ENCODE results near the gene SCYL2.
"Not testable (repeated sequence)": the region's sequence is repeated elsewhere in the genome, so short reads cannot be mapped to it uniquely, and the experiment has no call there.

SCYL2 gene, protein sequence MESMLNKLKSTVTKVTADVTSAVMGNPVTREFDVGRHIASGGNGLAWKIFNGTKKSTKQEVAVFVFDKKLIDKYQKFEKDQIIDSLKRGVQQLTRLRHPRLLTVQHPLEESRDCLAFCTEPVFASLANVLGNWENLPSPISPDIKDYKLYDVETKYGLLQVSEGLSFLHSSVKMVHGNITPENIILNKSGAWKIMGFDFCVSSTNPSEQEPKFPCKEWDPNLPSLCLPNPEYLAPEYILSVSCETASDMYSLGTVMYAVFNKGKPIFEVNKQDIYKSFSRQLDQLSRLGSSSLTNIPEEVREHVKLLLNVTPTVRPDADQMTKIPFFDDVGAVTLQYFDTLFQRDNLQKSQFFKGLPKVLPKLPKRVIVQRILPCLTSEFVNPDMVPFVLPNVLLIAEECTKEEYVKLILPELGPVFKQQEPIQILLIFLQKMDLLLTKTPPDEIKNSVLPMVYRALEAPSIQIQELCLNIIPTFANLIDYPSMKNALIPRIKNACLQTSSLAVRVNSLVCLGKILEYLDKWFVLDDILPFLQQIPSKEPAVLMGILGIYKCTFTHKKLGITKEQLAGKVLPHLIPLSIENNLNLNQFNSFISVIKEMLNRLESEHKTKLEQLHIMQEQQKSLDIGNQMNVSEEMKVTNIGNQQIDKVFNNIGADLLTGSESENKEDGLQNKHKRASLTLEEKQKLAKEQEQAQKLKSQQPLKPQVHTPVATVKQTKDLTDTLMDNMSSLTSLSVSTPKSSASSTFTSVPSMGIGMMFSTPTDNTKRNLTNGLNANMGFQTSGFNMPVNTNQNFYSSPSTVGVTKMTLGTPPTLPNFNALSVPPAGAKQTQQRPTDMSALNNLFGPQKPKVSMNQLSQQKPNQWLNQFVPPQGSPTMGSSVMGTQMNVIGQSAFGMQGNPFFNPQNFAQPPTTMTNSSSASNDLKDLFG

DNA sequence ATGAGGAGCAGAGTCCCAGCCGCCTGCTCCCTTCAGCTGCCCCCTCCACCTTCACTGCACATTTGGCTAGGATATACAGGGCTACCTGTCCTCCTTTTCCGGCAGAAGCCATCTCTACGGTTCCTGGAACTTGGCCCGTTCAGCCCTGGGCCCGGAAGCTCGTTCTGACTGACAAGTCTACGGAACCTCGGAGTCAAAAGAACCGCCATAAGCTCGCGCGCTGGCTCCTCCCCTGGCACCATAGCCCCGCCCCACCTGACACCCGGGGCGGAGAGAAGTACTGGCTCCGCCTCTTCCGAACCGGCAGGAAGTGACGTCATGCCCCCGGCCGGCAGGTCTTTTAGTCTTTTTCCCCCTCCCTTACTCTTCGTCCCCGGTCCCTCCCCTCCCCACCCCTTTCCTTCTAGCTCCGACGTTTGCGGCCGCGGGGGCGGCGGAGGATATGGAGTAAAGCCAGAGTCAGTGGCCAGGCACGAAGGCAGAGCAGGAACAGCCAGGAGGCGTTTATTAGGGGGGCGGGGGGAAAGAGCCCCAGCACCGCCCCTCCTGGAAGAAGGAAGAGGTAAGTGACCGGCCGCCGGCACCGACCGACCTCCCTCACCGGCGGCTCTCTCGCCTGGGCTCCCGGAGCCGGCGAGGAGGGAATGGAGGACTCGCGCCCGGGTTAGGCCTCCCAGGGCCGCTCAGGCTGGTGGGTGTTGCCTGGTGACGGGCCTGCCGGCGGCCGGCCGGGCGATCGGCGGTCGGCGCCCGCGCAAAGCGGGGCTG is at the start of gene SCYL2, which contains the start of gene DEPDC4:
Gene SCYL2 (plus strand): TSS at position 343 of the 768 bp plus-strand sequence. CDS start 15,794 bp downstream, outside the sequence.
Gene DEPDC4 (minus strand): TSS at position 245 of the 768 bp plus-strand sequence. CDS start 3 bp downstream, at position 242.
- DNase-seq = peak; percentile 94

DNA sequence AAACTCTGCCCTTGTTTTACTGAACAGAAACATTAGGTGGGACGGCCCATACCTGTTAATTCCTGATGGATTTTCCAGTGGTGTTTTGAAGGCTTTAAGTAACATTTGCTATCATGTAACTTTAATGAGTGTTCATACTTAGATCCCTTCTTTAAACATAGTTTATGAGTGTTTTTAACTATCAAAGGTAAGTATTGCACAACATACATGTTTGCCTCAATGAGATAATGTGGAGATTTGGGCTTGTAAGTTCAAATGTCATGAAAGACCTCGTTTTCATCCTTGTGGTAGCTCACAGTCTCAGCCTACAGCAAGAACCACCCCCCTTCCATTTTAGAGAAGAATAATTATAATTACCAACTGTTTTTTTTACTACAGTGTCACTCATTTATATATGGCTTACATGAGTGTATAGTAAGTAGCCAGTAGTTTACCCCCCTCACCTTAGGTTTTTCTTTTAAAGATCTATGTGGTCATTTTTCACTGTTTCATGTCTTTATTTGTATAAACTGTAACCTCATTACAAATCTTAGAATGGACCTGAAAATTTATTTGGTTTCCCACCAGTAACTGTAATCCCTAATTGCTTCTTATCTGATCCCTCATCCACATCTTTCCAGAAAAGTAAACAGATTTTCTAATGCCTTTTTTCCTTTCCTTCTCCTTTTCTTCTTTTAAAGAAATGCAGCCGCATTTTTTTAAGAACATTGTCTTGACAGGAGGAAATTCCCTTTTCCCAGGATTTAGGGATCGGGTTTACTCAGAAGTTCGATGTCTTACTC is 47.5 kb upstream of the SCYL2 start:
- no peak for DNase-seq

DNA sequence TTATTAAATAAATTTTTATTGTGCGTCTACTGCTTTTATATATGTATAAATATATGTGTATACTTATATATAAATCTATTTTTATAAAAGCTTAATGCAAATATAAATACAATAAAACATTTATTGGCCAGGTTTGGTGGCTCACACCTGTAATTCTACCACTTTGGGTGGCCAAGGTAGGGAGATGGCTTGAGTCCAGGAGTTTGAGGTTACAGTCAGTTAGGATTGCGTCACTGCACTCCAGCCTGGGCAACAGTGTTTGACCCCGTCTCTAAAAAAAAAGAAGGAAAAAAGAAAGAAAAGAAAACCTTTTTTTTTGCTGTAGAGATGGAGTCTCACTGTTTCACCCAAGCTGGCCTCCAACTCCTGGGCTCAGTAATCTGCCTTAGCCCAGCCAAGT is 45.5 kb upstream of the SCYL2 start:
- no peak for DNase-seq

DNA sequence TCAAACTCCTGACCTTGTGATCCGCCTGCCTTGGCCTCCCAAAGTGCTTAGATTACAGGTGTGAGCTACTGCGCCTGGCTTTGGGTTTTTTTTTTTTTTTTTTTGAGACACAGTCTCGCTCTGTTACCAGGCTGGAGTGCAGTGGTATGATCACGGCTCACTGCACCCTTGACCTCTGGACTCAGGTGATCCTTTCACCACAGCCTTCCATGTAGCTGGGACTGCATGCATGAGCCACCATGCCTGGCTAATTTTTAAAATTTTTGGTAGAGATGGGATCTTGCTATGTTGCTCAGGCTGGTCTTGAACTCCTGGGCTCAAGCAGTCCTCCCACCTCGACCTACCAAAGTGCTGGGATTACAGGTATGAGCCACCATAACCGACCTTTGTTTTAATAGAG is 44.8 kb upstream of the SCYL2 start:
- not testable (repeated sequence) for DNase-seq

GRCh38 chr12:100225491-100225890 is 41.5 kb upstream of the SCYL2 start:
- no peak for DNase-seq

- DNase-seq = no peak
These were observed 37.8 kb upstream of the SCYL2 start for GRCh38 chr12:100229036-100229635.

GRCh38 chr12:100229876-100230275 is 37.1 kb upstream of the SCYL2 start:
- DNase-seq = no peak

GRCh38 chr12:100231873-100232272 is 35.1 kb upstream of the SCYL2 start:
- not testable (repeated sequence) for DNase-seq

DNA sequence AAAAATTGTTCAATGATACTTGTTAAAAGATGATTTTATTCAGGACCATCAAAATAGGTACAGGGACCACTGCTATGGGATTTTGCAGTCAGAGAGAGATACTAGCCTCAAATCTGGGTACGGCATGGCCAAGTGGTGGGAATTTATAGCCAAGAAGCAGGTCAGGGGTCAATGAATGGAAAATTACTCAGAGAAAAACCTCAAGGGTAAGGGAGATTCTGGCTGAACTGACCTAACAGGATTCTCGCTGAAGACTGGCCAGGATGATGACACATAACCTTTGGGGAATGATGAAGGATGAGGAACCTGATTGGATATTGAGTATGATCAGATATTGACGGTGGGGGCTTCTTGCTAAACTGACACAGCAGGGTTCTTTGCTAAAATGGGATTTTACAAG is 32.8 kb upstream of the SCYL2 start:
- DNase-seq = no peak

GRCh38 chr12:100234591-100235304 is 32.2 kb upstream of the SCYL2 start:
- DNase-seq = peak; percentile 34

- no peak for DNase-seq
These were observed 28.2 kb upstream of the SCYL2 start for GRCh38 chr12:100238801-100239200.

DNA sequence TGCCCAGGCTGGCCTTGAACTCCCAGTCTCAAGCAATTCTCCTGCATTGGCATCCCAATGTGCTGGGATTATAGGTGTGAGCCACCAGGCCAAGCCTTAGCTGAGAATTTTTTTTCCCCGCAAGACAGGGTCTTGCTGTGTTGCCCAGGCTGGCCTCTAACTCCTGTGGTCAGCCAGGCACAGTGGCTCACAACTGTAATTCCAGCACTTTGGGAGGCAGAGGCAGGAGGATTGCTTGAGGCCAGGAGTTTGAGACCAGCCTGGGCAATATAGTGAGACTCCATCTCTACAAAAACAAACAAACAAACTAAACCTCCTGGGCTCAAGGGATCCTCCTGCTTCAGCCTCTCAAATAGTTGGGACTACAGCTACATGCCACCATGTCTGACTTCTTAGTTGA is 27.4 kb upstream of the SCYL2 start:
- DNase-seq = no peak

DNA sequence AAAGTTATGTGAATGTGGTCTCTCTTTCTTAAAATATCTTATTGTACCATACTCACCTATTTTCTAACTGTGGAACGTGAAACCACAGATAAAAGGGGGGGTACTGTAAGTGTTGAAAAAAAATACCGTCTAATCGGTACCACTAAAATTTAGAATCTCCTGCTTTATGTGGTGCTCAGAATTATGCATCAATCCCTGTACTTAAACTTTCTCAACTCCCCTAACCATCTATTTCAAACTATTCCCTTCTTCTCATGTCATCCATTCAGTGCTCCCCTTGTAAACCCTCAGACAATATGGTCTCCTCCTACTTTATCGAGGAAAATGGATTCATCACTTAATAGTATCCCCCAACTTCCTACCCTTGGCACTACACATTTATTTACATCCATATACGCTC is 23.8 kb upstream of the SCYL2 start:
- DNase-seq = no peak

DNA sequence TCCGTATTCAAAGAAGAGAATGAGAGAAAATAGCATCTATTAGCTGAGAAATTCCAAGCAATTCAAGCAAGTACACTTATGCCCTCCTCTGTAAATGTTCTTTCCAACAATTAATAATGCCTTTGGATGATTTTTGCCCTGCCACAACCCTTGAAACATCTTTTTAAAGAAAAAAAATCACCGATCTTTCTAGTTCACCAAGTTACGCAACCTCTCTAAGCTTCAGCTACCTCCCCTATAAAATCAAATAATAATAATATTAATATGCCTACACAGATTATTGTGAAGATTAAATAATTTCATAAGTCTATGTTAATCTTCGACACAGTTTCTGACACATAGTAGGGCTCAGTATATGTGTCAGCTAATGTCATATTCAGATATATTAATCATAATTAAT is 19.2 kb upstream of the SCYL2 start:
- DNase-seq = no peak

- DNase-seq = no peak
These were observed 18.1 kb upstream of the SCYL2 start for GRCh38 chr12:100248886-100249285.

- no peak for DNase-seq
These were observed 17.0 kb upstream of the SCYL2 start for GRCh38 chr12:100249941-100250340.

GRCh38 chr12:100251917-100252316 is 15.1 kb upstream of the SCYL2 start:
- no peak for DNase-seq

GRCh38 chr12:100253437-100253836 is 13.5 kb upstream of the SCYL2 start:
- no peak for DNase-seq

DNA sequence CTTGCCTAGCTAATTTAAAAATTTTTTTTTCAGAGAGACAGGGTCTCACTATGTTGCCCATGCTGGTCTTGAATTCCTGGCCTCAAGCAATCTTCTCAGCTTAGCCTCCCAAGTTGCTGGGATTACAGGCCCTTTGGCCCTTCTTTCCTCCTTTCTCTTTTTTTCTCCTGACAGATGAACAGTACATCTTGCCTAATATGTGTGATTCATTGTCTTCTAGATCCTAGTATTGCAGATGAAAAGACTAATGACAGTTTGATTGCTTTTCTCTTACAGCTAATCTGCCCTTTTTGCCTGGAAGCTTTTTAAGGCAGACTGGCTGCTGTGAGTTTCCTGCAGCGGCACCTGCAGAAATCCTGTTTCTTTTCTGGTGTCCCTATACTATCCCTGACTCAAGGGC is 12.1 kb upstream of the SCYL2 start:
- DNase-seq = no peak

DNA sequence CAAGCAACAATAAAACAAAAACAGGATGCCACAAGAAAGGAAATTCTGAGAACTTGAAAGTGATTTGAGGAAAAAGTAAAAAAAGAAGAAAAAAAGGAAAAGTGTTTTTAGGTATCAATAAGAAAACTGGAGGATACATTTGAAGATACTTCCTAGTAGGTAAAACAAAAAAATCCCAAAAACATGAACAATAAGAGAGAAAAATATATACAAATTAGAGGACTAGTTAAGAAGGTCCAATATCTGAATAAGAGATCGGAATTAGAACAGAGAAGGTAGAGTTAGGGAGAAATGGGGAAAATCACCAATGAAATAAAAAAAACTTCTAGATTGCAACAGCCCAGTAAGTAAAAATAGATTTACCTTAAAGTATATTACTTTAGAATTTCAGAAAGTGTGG is 8.8 kb upstream of the SCYL2 start:
- no peak for DNase-seq

GRCh38 chr12:100263131-100263530 is 3.8 kb upstream of the SCYL2 start:
- no peak for DNase-seq

Measured in CD4-positive, alpha-beta T cell treated with Interleukin-10 for 1 hour (primary cell).